ENCODE data around the gene C1orf53. TPM values are rescaled to one million over a fixed set of nuclear protein-coding genes. Genes with fewer than 3 reads are reported as not detected.

C1orf53 gene
- total RNA-seq, 2 experiments from 2014 or later, result 1.5 to 1.7 TPM

DNA sequence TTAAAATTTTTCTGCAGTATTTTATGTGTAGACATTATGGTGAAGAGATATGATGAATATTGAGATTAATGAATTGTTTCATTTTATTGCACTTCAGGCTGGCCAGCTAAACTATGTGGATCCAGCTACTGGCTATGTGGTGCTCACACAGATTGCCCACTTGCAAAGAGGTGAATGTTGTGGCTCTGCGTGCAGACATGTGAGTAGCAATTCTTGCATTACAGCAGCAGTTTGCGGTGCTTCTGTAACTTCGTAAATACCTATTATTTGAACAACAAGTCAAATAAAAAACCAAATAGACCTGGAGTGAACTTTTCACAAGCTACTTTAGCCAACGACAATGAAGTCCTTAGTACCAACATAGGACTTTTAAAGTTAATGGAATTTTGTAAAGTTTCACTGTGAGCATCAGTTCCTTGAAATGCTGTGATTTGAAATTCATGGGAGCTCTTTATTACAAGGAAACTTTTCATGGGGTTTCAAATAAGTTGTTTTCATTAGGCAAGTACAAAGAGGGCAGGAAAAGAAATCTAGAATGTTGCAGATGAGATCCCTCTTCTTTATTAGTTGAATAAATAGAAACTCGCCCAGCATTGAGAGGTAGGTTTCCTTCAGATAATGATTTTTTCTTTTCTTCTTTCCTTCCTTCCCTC is 3.4 kb downstream of the C1orf53 start:
- ChIA-PET CTCF (interaction anchor here (0.9 to 1.1 kb wide), 2 partner anchors 9 to 19 kb away, joined by 3 read pairs; no protein-coding TSS in a partner anchor), POLR2A (no interaction called here)

DNA sequence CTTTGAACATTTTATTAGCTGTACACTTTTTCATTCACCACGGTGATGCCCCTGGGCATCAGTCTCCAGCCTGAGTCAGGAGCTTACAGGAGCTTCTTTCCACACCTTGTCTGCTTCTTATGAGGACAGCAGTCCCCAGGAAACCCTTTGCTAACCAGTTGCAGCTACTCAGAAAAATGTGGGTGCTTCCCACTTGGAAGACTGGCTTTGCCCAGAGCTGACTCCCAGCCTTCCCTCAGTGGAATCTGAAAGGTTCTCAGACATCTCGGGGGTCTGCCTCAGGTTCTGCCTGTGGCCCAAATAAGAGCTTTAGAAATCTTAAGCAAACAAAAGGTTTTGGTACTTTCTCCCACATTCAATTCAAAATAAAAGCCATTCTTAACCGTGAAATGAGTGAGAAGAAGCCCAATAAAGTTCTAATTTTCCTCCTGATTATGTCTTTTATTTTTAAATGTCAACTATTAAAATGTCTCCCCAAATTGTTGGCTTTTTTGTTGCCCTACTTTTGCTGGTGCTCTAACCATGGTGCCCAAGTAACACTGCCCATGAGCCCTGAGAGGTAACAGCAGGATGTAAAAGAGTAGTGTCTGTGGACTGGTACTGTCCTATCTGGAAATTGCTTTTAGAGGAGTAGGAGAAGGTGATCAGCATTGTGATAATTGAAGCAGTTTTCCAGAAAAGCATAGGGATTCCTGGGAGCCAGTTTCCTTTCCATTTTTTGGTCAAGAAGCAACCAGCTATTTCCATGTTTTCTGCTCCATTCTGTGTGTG is 5.6 kb downstream of the C1orf53 start:
- ChIA-PET CTCF (no interaction called here), POLR2A (no interaction called here)

DNA sequence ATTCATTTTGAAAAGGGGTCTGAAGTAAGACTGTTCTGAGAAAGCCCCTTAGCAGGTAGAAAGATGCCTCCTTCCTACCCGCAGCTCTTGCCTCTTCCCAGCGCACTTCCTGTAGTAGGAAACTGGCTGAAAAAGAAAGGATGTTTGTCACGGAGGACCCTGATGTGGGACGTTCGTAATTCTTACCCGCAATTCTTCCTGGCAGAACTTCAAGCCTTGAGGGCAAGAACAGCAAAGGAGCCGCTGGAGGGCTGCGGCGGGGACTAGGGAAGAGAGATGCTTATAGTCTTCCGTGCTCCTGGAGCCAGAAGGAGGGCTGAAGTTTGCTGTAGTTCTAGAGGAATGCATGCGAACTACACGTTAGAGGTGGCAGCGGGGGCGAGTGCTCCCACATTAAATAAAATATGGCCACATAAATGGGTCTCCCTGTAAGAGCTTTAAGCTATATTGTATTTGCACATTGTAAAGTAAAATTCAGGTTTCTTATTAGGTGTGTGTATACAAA is 6.3 kb downstream of the C1orf53 start:
- ChIA-PET CTCF (no interaction called here), POLR2A (no interaction called here)

DNA sequence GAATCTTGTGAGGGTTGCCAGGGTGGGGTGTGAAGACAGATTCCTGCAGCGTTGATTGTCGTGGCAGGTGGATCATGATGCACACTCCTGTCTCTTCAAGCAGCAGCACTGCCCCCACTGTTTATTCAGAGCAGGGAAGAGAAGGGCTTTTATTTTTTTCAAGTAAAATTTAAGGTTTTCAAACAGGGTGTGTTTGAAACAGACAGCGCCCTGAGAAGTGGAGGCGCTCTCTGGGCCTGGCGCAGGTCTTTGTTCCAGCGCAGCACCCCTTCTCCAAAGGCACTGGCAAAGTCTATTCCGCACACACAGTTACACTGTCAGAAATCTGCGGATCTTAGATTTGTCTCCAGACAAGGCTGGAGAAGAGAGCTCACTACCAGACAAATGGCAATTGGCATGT is 7.0 kb downstream of the C1orf53 start:
- POLR2A ChIA-PET, result interaction anchor here (0.9 kb wide), 1 partner anchor 14 kb away, joined by 4 read pairs; no protein-coding TSS in a partner anchor

DNA sequence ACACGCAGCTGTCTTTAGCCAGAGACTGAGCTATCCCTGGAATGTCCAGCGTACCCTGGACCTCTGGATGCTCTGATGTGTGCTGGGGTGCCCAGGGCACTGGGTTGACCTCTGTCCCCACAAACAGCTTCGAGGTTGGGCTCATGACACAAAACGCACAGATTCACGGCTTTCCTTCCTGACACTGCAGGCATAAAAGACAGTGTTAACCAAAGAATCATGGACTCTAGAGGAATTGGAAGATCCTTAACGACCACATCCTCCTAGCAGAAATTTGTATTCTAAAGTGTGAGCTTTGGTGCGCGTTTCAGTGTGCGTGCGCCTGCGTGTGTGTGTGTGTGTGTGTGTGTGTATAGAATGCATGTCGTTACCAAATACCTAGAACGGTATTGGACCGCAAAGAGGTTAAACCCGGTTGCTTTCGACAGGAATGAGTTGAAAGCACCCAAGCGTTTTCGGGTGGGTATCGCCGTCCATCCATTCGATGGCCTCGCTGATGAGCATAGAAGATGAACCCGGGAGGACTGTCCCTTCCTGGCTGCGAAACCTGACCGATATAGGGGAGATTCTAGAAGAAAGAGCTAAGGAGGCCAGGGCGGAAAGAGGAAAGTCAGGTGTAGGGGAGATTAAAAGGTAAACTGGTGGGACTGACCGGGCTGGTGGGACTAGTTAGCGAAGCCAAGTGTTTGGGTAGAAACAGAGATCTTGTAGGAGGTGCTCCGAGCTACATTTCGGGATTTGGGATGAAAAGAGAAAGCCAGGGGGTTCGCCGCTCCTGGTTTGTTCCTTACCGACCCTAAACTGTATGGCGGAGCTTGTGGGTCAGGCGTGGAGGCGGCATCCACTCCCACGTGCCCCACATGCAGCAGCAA is 7.9 kb downstream of the C1orf53 start:
- ChIA-PET CTCF (interaction anchor here (2.0 kb wide), 1 partner anchor 10 kb away, joined by 9 read pairs; no protein-coding TSS in a partner anchor), POLR2A (interaction anchor here (0.9 kb wide), 1 partner anchor 14 kb away, joined by 4 read pairs; no protein-coding TSS in a partner anchor)

More for the DNA sequence above, 7.0 kb downstream of the C1orf53 start:
- CTCF ChIA-PET, result no interaction called here

DNA sequence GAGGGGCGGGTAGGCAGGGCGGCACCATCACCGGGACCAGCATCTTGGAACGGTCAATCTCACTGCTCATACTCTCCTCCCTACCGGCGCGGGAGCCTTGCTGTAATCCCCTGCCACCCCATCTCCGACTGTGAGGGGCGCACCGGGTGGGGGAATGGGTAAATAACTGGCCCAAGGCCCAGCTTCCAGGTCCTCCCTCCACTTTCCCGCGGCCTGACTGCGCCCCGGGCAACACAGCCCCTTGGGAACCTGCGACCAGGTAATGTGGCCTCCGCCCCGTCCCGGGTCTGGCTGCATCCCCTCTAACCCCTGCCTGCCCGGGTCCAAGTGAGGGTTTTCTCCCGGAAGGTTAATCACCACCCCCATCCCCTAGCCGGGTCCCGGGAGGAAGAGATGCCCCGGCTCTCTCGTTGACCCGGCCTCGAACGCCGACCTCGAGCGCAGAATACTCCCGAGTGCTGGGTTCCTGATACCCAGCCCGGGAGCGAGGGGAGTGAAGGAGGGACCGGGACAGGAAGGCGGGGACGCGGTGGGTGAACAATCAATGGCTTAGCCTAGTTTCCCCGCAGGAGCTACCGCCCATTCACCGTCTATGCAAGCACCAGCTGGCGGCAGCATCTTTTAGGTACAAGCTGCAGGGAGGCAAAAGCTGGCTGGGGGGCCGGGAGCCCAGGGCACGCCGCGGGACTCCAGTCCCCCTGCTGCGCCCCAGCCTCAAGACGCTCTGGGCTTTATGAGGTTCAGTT is 8.9 kb downstream of the C1orf53 start:
- POLR2A ChIA-PET, result no interaction called here
- CTCF ChIA-PET, result interaction anchor here (2.0 kb wide), 1 partner anchor 10 kb away, joined by 9 read pairs; no protein-coding TSS in a partner anchor

DNA sequence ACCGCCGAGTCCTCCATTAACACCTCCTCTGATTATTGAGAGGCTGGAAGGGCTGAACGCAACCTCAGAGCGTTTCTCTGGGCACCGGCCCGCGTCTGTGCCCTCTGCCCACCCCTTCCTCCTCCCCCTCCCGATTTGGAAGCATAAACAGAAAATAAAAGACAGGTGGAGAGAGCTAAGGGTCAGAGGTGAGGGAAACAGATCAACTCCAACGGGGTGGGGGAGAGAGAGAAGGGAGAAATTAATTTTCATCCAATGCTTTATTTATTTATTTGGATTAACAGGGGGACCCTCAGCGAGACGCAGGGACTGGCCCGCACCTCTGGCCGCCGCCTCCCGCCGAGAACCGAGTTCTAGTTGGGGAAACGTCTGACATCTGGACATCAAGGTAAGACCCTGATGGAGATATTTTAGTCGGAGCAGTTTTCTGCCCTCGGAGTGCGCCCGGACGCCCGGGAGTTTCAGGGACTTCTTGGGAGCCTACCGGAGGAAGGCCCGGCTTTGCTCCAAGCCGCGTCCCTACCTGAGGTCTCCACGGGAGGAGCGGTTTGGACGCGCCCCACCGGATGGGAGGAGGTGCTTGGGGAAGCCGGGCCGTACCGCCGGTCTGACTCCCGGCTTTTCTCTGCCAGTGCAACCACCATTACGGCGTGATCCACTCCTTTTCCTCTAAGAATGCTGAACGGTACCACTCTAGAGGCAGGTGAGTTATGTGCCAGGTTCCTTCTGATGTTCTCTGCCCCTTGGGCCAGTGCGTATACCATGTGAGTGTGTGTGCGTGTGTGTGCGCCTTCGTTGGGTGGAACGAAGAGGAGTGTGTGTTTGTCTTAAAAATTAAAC is 9.6 kb downstream of the C1orf53 start:
- CTCF ChIA-PET, result no interaction called here
- POLR2A ChIA-PET, result no interaction called here

DNA sequence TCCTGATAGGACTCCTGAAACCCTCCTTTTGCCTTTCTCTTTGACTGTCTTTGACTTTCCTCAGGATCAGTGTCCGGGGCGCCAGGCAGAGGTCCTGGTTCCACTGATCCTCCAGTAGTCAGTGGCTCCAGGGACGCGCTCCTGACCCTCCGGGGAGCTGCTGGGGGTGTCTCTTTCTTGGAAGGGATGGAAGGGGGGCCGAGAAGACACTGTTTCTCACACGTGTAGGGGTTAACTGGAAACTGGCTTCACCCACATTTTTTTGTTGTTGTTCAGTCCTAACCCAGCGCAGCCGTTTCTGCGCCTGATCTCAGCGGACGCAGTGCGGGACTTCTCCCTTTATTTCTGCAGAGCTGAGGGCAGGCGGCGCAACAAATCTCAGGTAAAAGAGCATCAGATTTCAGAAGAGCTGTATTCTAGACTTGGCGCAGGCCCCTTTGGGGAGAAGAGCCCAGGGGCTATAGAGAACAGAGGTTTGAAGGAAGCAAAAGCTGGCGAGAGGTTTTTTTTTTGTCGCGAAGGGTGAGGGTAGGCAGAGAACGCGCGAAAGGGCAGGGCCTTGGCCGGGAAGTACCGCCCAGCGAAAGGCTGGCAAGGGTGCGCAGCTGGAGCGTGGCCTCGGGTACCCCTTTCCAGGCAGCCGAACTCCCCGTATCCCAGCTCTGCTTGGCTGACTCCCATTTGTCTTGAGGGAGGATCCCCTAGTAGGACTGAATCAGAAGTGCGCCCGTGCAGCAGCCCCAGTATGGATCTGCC is 10.5 kb downstream of the C1orf53 start:
- ChIA-PET CTCF (no interaction called here), POLR2A (no interaction called here)

DNA sequence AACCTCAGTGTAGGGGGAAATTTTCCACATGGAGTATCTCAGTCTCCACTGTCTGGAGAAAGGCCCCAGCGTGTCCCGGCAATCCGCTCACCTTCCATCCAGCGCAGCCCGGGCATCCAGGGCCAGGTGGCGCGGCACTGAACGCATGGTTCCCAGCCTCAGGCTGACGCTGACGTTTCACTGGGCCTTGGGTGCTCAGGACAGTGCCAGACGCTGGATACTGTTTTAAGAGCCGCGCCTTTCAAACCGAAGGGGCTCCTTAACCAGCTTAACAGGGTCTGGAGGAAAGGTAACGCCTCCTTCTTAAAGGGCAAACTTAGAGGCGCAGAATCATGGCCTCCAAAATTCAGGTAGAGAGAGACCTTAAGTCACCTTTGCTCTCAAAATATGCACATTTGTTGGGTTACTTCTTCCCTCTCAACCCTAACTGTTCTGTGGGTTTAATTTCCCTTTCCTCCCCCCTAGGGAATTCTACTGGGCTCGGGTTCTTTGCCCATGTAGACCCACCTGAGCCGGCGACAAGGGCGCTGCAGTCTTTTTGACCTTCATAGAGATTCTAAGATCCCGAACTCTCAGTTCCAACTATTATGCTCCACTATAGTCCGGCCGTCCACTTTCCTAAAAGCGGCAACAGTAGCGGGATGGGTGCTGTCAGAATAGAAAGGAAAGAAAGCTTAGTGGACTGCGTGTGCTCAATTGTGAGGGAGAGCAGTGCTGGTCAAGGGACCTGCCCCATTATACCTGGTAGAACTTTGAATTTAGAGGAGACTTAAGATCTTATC is 11.3 kb downstream of the C1orf53 start:
- POLR2A ChIA-PET, result interaction anchor here (1.3 kb wide), 1 partner anchor 11 kb away, joined by 4 read pairs; the partner anchor contains the start of gene C1orf53
- CTCF ChIA-PET, result interaction anchor here (0.9 to 1.0 kb wide), 2 partner anchors 16 to 44 kb away, joined by 3 read pairs; no protein-coding TSS in a partner anchor

DNA sequence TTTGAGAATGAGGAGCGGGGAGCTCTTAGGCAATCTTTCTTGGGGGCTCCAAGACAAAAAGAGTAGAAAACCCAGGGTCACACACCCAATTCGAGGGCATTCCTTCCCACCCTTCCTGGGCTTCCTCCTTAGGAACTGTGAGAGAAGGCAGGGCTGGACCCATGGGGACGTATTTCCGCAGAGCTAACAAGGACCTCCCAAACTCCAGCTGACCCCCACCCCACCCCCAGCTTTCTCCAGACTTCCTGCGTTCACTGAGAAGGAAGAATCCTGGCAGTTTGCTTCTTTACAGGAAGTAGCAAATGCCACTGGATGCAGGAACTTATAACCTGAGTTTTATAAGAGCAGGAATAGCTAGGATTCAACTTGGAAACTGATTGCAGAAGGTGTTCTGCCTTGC is 12.1 kb downstream of the C1orf53 start:
- ChIA-PET POLR2A (interaction anchor here (0.7 to 1.3 kb wide), 2 partner anchors 12 to 59 kb away, joined by 4 read pairs; partner anchors contain the start of gene C1orf53), CTCF (interaction anchor here (0.7 to 1.6 kb wide), 5 partner anchors 9 to 45 kb away, joined by 3 to 5 read pairs (median 3); no protein-coding TSS in a partner anchor)

DNA sequence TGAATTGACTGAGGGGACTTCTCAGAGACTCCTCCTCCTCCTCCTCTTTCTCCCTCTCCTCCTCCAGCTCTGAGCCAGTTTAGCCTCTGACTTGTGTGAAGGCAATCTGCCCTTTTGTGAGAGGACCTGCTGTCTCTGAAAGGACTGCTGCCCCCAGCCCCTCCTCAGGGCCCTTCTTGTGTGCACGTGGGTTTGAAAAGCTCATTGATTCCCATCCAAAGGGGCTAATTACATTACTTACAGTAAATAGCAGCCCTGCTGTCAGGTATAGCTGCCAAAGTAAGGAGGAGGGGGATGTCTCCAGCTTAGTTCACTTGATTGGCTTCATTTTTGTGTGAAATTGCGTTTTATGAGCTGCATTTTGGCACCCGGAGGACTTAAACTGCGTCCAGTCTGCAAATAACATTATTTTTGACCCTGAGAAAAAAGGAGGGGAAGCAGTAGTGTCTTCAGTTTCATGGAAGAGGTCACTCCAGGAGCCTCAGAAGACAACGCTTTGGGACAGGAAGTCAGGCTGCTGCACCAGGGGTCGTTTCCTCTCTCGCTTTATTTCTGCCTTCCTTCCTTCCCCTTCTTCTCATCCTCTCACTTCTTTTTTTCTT is 12.9 kb downstream of the C1orf53 start:
- ChIA-PET CTCF (interaction anchor here (1.2 to 1.6 kb wide), 2 partner anchors 9 to 10 kb away, joined by 3 to 5 read pairs; no protein-coding TSS in a partner anchor), POLR2A (interaction anchor here (1.3 kb wide), 1 partner anchor 13 kb away, joined by 4 read pairs; the partner anchor contains the start of gene C1orf53)

DNA sequence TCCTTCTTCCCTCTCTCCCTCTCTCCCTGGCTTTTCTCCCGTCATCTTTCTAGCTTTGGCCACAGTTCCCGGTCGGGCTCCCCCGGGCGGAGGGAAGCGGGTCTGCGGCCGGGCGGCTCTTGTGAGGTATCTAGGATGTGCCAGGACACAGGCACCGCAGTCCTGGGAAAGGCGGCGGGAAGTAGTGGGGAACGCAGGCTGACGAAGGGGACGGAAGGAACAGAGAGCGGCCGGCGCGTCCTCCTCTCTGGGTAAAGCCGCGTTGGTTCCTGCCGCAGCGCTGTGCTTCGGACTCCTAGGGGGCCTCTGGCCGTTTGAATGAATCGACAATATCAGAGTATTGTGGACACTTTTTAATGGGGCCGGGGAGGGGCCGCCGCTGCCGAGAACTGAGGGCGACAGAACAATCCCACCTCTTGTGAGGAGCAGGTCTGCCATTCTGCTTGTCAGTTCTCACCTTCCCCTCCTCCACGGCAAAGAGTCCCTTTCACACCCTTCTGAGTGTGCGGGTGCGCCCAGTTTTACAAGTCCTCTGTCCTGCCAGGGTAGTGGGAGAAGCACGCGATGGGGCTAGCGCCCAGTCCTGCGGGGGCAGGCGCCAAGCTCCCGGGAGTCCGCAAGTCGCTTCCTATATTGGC is 13.6 kb downstream of the C1orf53 start:
- ChIA-PET CTCF (interaction anchor here (1.2 to 1.6 kb wide), 2 partner anchors 8 to 10 kb away, joined by 3 to 5 read pairs; no protein-coding TSS in a partner anchor), POLR2A (no interaction called here)

DNA sequence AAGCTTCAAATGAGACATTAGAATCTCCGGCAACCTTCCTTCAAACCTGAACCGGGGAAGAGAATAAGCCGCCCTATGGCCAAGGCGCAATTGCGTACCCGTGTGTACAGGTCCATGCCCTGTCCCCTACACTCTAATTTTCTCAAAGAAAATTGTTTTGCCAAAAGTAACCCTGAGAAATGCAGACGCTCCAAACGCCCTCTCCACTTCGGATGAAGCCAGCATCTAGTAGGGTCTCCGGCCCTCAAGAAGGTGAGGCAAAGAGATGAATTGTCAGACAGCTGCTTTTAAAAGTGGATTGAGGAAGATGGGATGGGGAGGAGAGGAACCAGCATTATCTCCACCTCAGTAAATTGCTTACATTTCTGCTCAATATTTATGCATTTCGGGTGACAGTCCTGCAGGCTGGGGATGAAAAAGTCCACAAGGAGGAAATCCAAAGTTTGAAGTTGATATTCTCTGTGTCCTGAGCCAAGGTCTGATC is 14.1 kb downstream of the C1orf53 start:
- ChIA-PET POLR2A (no interaction called here), CTCF (no interaction called here)

DNA sequence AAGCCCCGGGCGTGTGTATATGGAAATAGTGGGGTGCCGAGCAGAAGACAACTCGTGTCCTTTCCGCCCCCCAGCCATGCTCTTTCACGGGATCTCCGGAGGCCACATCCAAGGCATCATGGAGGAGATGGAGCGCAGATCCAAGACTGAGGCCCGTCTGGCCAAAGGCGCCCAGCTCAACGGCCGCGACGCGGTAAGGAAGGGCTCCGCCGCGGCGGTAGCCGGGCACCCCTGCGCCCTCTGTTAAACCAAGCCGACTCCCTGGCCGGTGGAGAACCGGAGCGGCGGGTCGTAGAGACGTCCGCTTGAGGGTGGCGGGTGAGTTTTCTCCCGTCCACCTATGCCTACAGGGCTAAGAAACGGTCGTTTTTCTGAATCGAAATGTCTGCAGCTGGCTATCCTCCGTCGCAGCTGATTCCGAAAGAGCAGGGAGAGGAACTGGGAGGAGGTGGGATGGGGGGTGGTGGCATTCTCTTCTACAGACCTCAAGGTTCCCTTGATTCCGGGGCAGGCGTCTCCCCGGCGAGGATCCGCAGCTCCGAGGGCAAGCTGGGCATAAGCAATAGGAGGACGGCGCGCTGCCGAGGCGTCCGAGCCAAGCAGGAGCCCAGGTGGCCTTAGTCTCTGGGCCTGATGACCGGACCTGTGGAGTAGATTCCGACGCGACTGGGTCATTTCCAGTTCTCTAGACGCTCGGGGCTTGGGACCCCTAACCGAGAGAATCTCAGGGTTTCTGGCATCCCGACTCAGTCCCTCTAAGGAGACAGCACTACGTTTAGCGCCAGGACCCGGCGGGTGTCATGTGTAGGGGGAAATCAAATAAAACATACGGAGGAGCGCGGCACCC is 15.6 kb downstream of the C1orf53 start:
- ChIA-PET POLR2A (interaction anchor here (0.6 kb wide), 1 partner anchor 156 kb away, joined by 7 read pairs; no protein-coding TSS in a partner anchor), CTCF (no interaction called here)
